H1 (cell line): ENCODE data around the gene RASA4B. TPM values are rescaled to one million over a fixed set of nuclear protein-coding genes. Genes with fewer than 3 reads are reported as not detected.

Experiments
- ATF3 ChIP-seq: IDR thresholded peaks from 2 replicates; pipeline ENCODE4 v1.6.1; 2011; ENCODE audit warnings: low read depth, mild to moderate bottlenecking, low read length; ENCODE audit not compliant: insufficient read depth
- BCL11A ChIP-seq, 2 experiments: IDR thresholded peaks; one replicate each; pipeline ENCODE4 v1.6.1; 2011; ENCODE audit warnings: low read depth in 2 of 2, low read length in 2 of 2, mild to moderate bottlenecking in 2 of 2
- FOSL1 ChIP-seq: IDR thresholded peaks from 2 replicates; pipeline ENCODE4 v1.6.1; 2011; ENCODE audit warnings: mild to moderate bottlenecking, low read depth, low read length, moderate library complexity; ENCODE audit not compliant: insufficient read depth
- POLR2AphosphoS5 ChIP-seq: IDR thresholded peaks from 2 replicates; pipeline ENCODE4 v1.6.1; 2011; ENCODE audit warnings: low read depth, low read length
- POU5F1 ChIP-seq: IDR thresholded peaks from 2 replicates; pipeline ENCODE4 v1.6.1; 2011; ENCODE audit warnings: low read depth, mild to moderate bottlenecking, low read length, moderate library complexity
- RAD21 ChIP-seq, 2 experiments: IDR thresholded peaks in 1 of 2; conservative IDR thresholded peaks in 1 of 2; 2 replicates each; pipeline ENCODE4 v1.6.1; 2011; ENCODE audit warnings: low read depth in 2 of 2, low read length in 2 of 2, improper control_type of control experiment in 1 of 2, inconsistent platforms in 1 of 2, mild to moderate bottlenecking in 1 of 2, moderate library complexity in 1 of 2
- SAP30 ChIP-seq: fragments of 300-600 bp; sonication (generic); IDR thresholded peaks from 2 replicates; pipeline ENCODE4 v1.7.1; 2012; ENCODE audit warnings: low read length, moderate library complexity, mild to moderate bottlenecking, inconsistent platforms; ENCODE audit not compliant: insufficient read depth, insufficient replicate concordance
- SRF ChIP-seq: IDR thresholded peaks from 2 replicates; pipeline ENCODE4 v1.6.1; 2011; ENCODE audit warnings: mild to moderate bottlenecking, low read depth, low read length, moderate library complexity
- ZNF274 ChIP-seq: IDR thresholded peaks from 2 replicates; pipeline ENCODE4 v1.7.0; 2012; ENCODE audit warnings: low read length, borderline replicate concordance; ENCODE audit errors: extremely low read depth
- polyA plus RNA-seq, 7 experiments: library from polyadenylated mRNA; depleted of rRNA in 3 of 7; stranded (reverse) in 5 of 7; unstranded in 2 of 7; fragments of >200 nt in 5 of 7; fragments of 200-250 nt in 2 of 7; gene quantifications; 1 replicate in 5 of 7; 2 replicates in 1 of 7; 4 replicates in 1 of 7; pipeline versions ENCODE4 v1.2.1 to v1.2.3, GENCODE V29; 2011 to 2013; ENCODE audit warnings: missing spikeins in 2 of 7, mixed read lengths in 2 of 7
- total RNA-seq: library from RNA; stranded (reverse); fragmentation: NEBNext Ultra II Directional; extraction: Animal tissue kit (Norgen Biotek cat#: 25700); gene quantifications from 2 replicates; pipeline ENCODE4 v1.2.1, GENCODE V29; 2021

The RASA4B gene
- total and polyA plus RNA-seq, 2 of the 8 experiments (the other 6 are each of a cell fraction or from before 2014, with no cell fraction given): 3.4 to 6.7 TPM

- TF ChIP-seq BCL11A (IDR thresholded peaks at IDR 0.05; ENCODE audit: low read depth in 2 of 2, low read length in 2 of 2) (no peak), ATF3 (no peak), ZNF274 (no peak), SAP30 (no peak), RAD21 (IDR thresholded peaks at IDR 0.05 in 1 of 2, conservative IDR thresholded peaks at IDR 0.05 in 1 of 2; ENCODE audit: low read depth in 2 of 2, low read length in 2 of 2) (no peak), SRF (no peak), POU5F1 (no peak), FOSL1 (no peak), POLR2AphosphoS5 (no peak)
- TF ChIP-seq, all 59 proteins: peak for 0
Observed at GRCh38 chr7:102469351-102469971, 48.1 kb downstream of the RASA4B start (continued).
